Dedifferentiated amniotic fluid mesenchymal stem cell (primary cell): ENCODE results near the gene KRTAP4-12.
"Not testable (repeated sequence)": the region's sequence is repeated elsewhere in the genome, so short reads cannot be mapped to it uniquely, and the experiment has no call there.

Experiments used
- DNase-seq: peaks from one replicate; pipeline ENCODE4 v3.0.0-alpha.2; 2016; ENCODE audit errors: extremely low spot score

KRTAP4-12 gene

DNA sequence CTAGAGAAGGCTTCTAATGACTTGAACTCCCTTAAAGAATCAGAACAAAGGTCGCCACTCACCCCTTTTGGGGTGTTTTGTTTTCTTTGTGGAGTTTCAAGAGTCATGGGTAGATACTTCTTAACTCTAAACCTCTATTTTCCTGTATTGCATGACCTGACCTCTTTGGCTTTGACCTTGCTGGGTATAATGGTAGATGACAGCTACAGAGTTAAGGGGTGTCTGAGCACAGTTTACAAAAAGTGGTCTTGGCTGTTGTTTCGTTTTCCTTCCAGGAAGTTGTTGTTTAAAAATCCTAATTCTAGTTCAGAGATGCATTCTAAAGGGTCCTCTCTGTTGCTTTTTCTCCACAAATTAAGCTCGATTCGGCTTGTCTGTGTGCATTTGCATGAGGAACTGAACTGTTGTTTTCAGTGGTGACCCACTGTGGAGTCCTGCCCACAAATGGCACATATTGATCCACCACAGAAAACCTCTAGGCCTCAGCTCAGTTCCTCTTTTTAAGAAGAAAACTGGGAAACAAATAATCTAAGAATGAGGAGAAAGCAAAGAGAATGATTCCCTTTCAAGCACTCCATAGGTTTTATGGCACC, 35.1 kb downstream of the KRTAP4-12 start:
- DNase-seq = not testable (repeated sequence)

DNA sequence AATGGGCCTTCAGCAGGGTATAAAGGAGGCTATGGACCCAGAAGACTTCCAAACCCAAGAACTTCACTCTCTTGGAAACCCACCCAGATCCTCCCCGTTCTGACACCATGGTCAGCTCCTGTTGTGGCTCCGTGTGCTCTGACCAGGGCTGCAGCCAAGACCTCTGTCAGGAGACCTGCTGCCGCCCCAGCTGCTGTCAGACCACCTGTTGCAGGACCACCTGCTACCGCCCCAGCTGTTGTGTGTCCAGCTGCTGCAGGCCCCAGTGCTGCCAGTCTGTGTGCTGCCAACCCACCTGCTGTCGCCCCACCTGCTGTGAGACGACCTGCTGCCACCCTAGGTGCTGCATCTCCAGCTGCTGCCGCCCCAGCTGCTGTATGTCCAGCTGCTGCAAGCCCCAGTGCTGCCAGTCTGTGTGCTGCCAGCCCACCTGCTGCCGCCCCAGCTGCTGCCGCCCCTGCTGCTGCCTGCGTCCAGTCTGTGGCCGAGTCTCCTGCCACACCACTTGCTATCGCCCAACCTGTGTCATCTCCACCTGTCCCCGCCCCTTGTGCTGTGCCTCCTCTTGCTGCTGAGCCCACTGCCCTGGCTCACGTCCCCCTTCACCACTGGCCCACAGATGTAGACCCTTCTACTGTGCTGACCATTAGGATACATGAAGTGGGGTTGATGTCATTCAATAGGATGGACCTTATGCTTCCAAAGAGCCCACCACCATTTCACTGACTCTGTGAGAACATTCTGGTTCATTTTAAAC, 39.7 kb downstream of the KRTAP4-12 start, which contains the start of gene KRTAP4-7:
KRTAP4-7 (plus strand) TSS at position 51 of the 757 bp plus-strand sequence; CDS start at position 108, 57 bp downstream.
- not testable (repeated sequence) for DNase-seq

DNA sequence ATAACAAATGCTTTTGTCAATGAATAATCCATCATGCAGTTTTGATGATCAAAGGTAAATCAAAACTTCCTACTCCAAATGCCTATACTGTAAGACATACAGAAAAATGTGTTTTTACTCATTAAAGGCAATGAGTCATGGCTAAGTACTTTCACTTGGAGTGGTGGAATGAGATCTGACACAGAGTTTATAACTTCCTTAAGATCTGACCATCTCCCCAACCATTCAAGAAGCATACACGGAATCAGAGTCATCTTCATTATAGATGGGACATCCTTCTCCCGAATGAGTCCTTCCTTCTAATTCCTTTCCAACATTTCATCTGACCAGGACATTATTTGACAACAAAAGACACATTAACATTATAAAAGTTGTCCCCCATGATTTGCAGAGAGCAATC, 40.6 kb downstream of the KRTAP4-12 start:
- DNase-seq = not testable (repeated sequence)

DNA sequence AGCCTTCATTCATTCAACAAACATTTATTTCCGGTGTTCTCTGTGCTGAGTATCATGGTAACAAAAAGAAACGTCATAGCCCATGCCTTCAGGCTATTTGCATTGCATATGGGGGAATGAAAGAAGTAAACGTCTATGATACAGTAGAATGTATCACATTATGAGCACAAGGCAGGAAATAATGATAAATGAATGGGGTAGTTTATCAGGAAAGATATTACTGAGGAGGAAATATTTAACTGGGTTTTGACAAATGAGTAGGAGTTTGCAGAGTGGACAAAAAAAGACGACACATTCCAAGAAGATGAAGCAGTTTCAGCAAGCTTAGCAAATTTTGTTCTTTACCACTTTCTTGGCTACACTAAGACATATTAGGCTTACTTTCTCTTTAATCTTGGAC, 41.4 kb downstream of the KRTAP4-12 start:
- no peak for DNase-seq

DNA sequence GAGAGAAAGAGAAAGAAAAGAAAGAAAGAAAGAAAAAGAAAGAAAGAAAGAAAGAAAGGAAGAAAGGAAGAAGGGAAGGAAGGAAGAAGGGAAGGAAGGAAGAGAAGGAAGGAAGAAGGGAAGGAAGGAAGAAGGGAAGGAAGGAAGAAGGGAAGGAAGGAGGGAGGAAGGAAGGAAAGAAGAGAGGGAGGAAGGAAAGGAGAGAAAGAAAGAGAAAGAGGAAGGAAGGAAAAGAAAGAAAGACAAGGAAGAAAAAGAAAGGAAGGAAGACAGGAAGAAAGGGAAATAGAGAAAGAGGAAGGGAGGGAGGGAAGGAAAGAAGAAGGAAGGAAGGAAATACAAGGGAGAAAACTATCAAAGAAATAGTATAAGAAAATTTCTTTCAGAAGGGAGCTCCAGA, 47.2 kb downstream of the KRTAP4-12 start:
- no peak for DNase-seq

DNA sequence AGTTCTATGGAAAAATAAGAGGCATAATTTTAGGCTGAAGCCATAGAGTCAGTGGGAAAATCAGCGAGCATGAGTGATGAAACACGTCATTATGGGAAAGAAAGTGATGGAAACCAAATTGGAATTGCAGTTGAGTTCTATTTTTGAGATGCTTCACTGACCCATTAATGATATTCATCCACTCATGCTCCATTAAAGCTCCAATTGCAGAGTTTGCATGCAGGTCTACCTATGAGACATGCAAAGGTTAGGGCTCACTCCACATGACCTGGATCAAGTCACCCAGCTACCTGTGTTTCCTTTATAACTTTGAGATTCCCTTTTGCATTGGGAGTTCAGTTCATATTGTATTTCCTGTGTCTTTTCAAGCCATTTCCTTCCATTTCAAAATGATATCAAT, 50.3 kb downstream of the KRTAP4-12 start:
- no peak for DNase-seq
